Vagina (tissue), 2 donors: ENCODE results near the gene ADGRL3. TPM values are rescaled to one million over a fixed set of nuclear protein-coding genes. Genes with fewer than 3 reads are reported as not detected.
"Not testable (repeated sequence)": the region's sequence is repeated elsewhere in the genome, so short reads cannot be mapped to it uniquely, and the experiment has no call there.

Source experiments
- DNase-seq, 2 donors: peaks; one replicate each; pipeline ENCODE4 v3.0.0-alpha.2; 2017; ENCODE audit errors: extremely low spot score in 2 of 2
- H3K27ac ChIP-seq: fragments of 200-600 bp; sonication (generic); one replicate; pipeline ENCODE4 v1.5.1; 2019
- H3K27me3 ChIP-seq: fragments of 200-600 bp; sonication (generic); one replicate; pipeline ENCODE4 v1.5.1; 2019
- H3K36me3 ChIP-seq, 2 donors: fragments of 200-600 bp; sonication (generic); one replicate each; pipeline ENCODE4 v1.5.1; 2017 to 2019
- H3K4me1 ChIP-seq: fragments of 200-600 bp; sonication (generic); one replicate; pipeline ENCODE4 v1.5.1; 2019
- H3K4me3 ChIP-seq, 2 donors: fragments of 200-600 bp; sonication (generic); 1 replicate in 1 of 2; 2 replicates in 1 of 2; pipeline ENCODE4 v1.5.1; 2016 to 2019
- H3K9me3 ChIP-seq: fragments of 200-600 bp; sonication (generic); one replicate; pipeline ENCODE4 v1.5.1; 2019
- POLR2A ChIP-seq, 2 donors: fragments of 450-650 bp; IDR thresholded peaks; one replicate each; pipeline ENCODE4 v1.6.1; 2017; ENCODE audit warnings: antibody characterized with exemption in 2 of 2, mild to moderate bottlenecking in 2 of 2, moderate library complexity in 2 of 2
- POLR2AphosphoS5 ChIP-seq, 2 donors: sonication (generic); formaldehyde crosslinking; IDR thresholded peaks; one replicate each; pipeline ENCODE4 v1.9.0; 2017; ENCODE audit warnings: antibody characterized with exemption in 2 of 2, mild to moderate bottlenecking in 2 of 2, low read depth in 1 of 2; ENCODE audit not compliant: insufficient read depth in 1 of 2
- intact Hi-C: fragments of 100-400 bp; cut with DNase I; formaldehyde crosslinking; loops from one replicate; pipeline ENCODE4 v1.15.1; 2023
- total RNA-seq: library from RNA; depleted of rRNA; stranded (reverse); fragments of >200 nt; gene quantifications from one replicate; pipeline ENCODE4 v1.2.3, GENCODE V29; 2016
- TF ChIP-seq, protein P1 (sequence below), 3 experiments: fragments of 450-650 bp in 2 of 3; fragments of 200-600 bp in 1 of 3; sonication (generic) in 1 of 3; IDR thresholded peaks; one replicate each; pipeline ENCODE4 v1.5.1; 2017 to 2019; ENCODE audit warnings: antibody characterized with exemption in 3 of 3, mild to moderate bottlenecking in 2 of 3, moderate library complexity in 2 of 3

Gene ADGRL3
- total RNA-seq, 1 donor from 2014 or later, result 16.9 TPM

DNA sequence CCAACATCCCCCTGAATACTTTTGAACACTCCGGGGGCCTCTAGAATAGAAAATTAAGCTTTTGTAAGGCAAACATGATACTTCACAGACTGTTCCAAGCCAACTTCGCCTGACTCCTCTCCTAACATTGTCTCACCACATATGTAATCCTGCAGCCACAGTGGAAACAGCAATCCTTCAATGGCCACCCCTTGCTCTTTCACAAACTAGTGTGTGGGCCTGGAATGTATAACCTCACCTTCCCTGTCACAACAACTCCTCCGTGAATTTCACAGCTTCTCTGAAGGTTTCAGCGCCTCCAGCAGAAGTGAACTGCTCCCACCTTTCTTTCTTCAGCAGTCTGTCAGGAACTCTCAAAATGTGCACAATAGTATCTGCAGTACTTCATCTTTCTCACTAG lies 185.1 kb downstream of the ADGRL3 start:
- H3K4me3 ChIP-seq, result no peak overlapping the region
- no peaks in the 10 kb centered on the region for H3K36me3 ChIP-seq
- no peaks in the 10 kb centered on the region for H3K27me3 ChIP-seq
- no peaks in the 10 kb centered on the region for H3K9me3 ChIP-seq
- no peaks in the 10 kb centered on the region for H3K4me1 ChIP-seq
- no peak for DNase-seq
- H3K27ac ChIP-seq, result no peak overlapping the region
- TF ChIP-seq POLR2AphosphoS5 (IDR thresholded peaks at IDR 0.05; ENCODE audit: insufficient read depth in 1 of 2, low read depth in 1 of 2) (no peak), POLR2A (IDR thresholded peaks at IDR 0.05) (no peak)
- TF ChIP-seq, protein P1, sequence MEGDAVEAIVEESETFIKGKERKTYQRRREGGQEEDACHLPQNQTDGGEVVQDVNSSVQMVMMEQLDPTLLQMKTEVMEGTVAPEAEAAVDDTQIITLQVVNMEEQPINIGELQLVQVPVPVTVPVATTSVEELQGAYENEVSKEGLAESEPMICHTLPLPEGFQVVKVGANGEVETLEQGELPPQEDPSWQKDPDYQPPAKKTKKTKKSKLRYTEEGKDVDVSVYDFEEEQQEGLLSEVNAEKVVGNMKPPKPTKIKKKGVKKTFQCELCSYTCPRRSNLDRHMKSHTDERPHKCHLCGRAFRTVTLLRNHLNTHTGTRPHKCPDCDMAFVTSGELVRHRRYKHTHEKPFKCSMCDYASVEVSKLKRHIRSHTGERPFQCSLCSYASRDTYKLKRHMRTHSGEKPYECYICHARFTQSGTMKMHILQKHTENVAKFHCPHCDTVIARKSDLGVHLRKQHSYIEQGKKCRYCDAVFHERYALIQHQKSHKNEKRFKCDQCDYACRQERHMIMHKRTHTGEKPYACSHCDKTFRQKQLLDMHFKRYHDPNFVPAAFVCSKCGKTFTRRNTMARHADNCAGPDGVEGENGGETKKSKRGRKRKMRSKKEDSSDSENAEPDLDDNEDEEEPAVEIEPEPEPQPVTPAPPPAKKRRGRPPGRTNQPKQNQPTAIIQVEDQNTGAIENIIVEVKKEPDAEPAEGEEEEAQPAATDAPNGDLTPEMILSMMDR (IDR thresholded peaks at IDR 0.05), result no peak
- intact Hi-C loops, result no loop called here

DNA sequence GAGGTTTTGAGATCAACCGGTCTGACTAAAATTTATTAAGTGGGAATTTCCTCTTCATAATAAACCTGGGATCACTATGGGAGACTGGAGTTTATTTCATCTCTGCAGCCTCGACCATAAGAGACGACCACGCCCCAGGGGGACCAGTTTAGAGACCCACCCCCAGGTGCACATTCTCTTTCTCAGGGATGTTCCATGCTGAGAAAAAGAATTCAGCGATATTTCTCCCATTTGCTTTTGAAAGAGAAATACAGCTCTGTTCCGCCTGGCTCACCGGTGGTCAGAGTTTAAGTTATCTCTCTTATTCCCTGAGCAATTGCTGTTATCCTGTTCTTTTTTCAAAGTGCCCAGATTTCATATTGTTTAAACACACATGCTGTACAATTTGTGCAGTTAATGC lies 187.2 kb downstream of the ADGRL3 start:
- H3K36me3 ChIP-seq, intact Hi-C loops, H3K27ac ChIP-seq, H3K4me3 ChIP-seq, DNase-seq, H3K9me3 ChIP-seq, H3K27me3 ChIP-seq, H3K4me1 ChIP-seq: not testable (repeated sequence)

DNA sequence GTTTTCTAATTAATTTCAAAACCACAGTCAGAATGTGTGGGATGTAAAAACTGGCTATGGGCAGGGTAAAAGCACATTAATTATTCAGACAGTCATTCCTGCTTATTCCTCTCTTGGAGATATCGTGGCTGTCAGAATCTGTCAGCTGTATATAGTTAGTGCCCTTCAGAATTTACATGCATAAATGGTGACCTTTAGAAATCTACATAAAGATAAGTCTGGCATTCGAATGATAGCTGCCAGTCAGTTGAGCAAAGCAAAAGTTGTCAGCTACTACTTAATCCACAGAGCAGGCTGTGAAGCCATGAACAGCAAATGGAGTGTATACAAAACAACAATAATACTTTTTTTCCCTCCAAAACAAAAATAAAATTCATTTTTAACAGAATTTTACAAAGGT lies 189.5 kb downstream of the ADGRL3 start:
- Histone ChIP-seq H3K4me1 (no peaks in the 10 kb centered on the region), H3K27me3 (no peaks in the 10 kb centered on the region), H3K36me3 (no peaks in the 10 kb centered on the region), H3K9me3 (no peaks in the 10 kb centered on the region), H3K4me3 (no peak overlapping the region), H3K27ac (no peak overlapping the region)
- TF ChIP-seq POLR2A (IDR thresholded peaks at IDR 0.05), result no peak
- TF ChIP-seq, protein P1 (IDR thresholded peaks at IDR 0.05), result no peak
- no peak for TF ChIP-seq POLR2AphosphoS5 (IDR thresholded peaks at IDR 0.05; ENCODE audit: insufficient read depth in 1 of 2, low read depth in 1 of 2)
- DNase-seq, result no peak
- intact Hi-C loops, result no loop called here

DNA sequence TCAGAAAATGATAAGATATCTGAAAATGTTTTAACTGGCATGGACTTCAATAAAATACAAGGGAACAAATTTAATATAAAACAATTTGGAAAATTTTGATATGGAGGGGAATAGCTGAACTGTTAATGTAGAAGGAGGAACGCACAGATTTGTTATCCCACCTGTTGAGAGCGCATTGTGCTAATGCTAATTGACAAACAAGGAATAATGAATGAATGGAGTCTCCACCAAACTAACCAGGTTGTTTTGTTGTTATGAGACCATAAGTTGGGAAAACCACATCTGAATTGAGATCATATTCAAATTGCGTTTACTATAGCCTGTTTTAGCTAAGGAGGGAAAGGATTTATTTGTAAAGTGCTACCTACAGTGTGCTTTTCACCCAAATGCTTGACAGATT lies 195.6 kb downstream of the ADGRL3 start:
- TF ChIP-seq POLR2A (IDR thresholded peaks at IDR 0.05), result no peak
- no peak for TF ChIP-seq POLR2AphosphoS5 (IDR thresholded peaks at IDR 0.05; ENCODE audit: insufficient read depth in 1 of 2, low read depth in 1 of 2)
- TF ChIP-seq, protein P1 (IDR thresholded peaks at IDR 0.05), result no peak
- Histone ChIP-seq H3K9me3 (no peaks in the 10 kb centered on the region), H3K4me1 (no peaks in the 10 kb centered on the region), H3K4me3 (no peak overlapping the region), H3K27ac (no peak overlapping the region), H3K27me3 (no peaks in the 10 kb centered on the region), H3K36me3 (no peaks in the 10 kb centered on the region)
- DNase-seq, result no peak
- intact Hi-C loops, result no loop called here

DNA sequence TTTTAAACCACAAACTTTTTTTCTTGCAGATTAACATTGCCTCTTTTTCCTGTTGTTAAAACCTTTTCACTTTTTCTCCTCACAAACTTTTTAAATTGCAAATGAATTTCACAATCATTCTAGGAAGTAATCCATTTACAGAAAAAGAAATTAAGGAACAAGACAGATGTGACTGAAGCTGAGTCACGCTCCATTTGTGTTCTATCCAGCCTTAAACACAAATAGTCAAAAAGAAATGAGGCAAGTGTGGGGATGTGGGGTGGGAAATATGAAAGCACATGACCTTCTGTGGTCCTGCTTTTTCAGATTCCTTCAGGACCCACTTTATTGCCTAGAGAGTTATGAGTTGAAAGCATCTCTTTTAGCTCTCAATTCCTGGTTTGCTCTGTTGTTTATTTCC lies 197.0 kb downstream of the ADGRL3 start:
- no peaks in the 10 kb centered on the region for H3K9me3 ChIP-seq
- DNase-seq, result no peak
- intact Hi-C loops, result no loop called here
- H3K4me1 ChIP-seq, result no peaks in the 10 kb centered on the region
- no peaks in the 10 kb centered on the region for H3K27me3 ChIP-seq
- no peak overlapping the region for H3K27ac ChIP-seq
- no peaks in the 10 kb centered on the region for H3K36me3 ChIP-seq
- H3K4me3 ChIP-seq, result no peak overlapping the region
- TF ChIP-seq POLR2A (IDR thresholded peaks at IDR 0.05) (no peak), POLR2AphosphoS5 (IDR thresholded peaks at IDR 0.05; ENCODE audit: insufficient read depth in 1 of 2, low read depth in 1 of 2) (no peak)
- TF ChIP-seq, protein P1 (IDR thresholded peaks at IDR 0.05), result no peak
